ENCODE data around the gene TMEM239. TPM values are rescaled to one million over a fixed set of nuclear protein-coding genes. Genes with fewer than 3 reads are reported as not detected.

Gene TMEM239
- total and polyA plus RNA-seq, 2 of the 8 experiments (the other 6 are each of a cell fraction or from before 2014, with no cell fraction given) = not detected

GRCh38 chr20:2767768-2768631 is 48.2 kb upstream of the TMEM239 start:
- Histone ChIP-seq H2BK15ac (ENCODE audit: low read length) (no peak overlapping the region), H3K4me3 (ENCODE audit: extremely low read depth in 1 of 4, insufficient read depth in 2 of 4, low read depth in 3 of 4, low read length in 4 of 4) (no peak overlapping the region), H3K4ac (replicated peaks; ENCODE audit: insufficient read length, low read depth, low read length) (no peak overlapping the region), H2AFZ (ENCODE audit: low read length) (no peak overlapping the region), H4K5ac (ENCODE audit: insufficient read length, low read depth, low read length) (no peak overlapping the region), H4K91ac (replicated peaks; ENCODE audit: insufficient read length, low read length) (no peak overlapping the region), H3K14ac (ENCODE audit: insufficient read length) (no peak overlapping the region), H4K20me1 (replicated peaks in 1 of 2; ENCODE audit: control insufficient read depth in 1 of 2, insufficient read depth in 2 of 2, low read length in 2 of 2) (no peaks in the 10 kb centered on the region), H3K4me1 (replicated peaks in 1 of 4; ENCODE audit: control insufficient read depth in 3 of 4, insufficient read depth in 4 of 4, low read length in 3 of 4) (peaks cover 0 to 3% (median under 1%) of the 10 kb centered on the region in 4 experiments; a peak in 2 of 7 replicates), H3K27me3 (replicated peaks in 1 of 4; ENCODE audit: control insufficient read depth in 3 of 4, extremely low read depth in 1 of 4, insufficient read depth in 3 of 4, low read length in 3 of 4) (no peaks in the 10 kb centered on the region; a peak in 1 of 7 replicates), H3K9ac (replicated peaks in 1 of 4; ENCODE audit: extremely low read depth in 1 of 4, low read depth in 3 of 4, low read length in 3 of 4) (no peak overlapping the region), H3K23ac (ENCODE audit: insufficient read length) (no peak overlapping the region), H3K56ac (replicated peaks; ENCODE audit: insufficient read length, low read depth, low read length) (no peak overlapping the region), H4K8ac (ENCODE audit: extremely low read depth, insufficient read depth, low read length) (peak overlapping the region; percentile 35; the same call in 1 of the 2 replicates), H3K23me2 (ENCODE audit: low read depth, low read length) (no peaks in the 10 kb centered on the region; the same call in 1 of the 2 replicates), H2BK12ac (ENCODE audit: low read depth, low read length) (no peak overlapping the region), H3K79me1 (ENCODE audit: low read depth, low read length) (no peaks in the 10 kb centered on the region), H2BK120ac (replicated peaks; ENCODE audit: low read depth, low read length) (no peak overlapping the region), H3K27ac (ENCODE audit: low read depth, low read length) (no peak overlapping the region), H3K79me2 (ENCODE audit: control insufficient read depth in 1 of 2, insufficient read depth in 2 of 2, low read length in 2 of 2) (no peaks in the 10 kb centered on the region), H3K36me3 (ENCODE audit: control insufficient read depth in 2 of 4, insufficient read depth in 4 of 4, low read length in 3 of 4) (no peaks in the 10 kb centered on the region), H3K9me3 (ENCODE audit: insufficient read depth in 2 of 2, low read depth in 1 of 2, low read length in 1 of 2) (no peaks in the 10 kb centered on the region), H3K18ac (ENCODE audit: extremely low read depth, low read length) (no peak overlapping the region; the same call in 1 of the 2 replicates), H2AK5ac (ENCODE audit: low read depth, low read length) (no peak overlapping the region), H2BK5ac (ENCODE audit: low read depth, low read length) (no peak overlapping the region), H2BK20ac (ENCODE audit: low read length) (no peak overlapping the region), H3K4me2 (ENCODE audit: insufficient read depth in 1 of 2, low read depth in 2 of 2, low read length in 2 of 2) (no peak overlapping the region)
- DNase-seq (ENCODE audit: low read depth in 1 of 2, low spot score in 2 of 2) (no peak), FAIRE-seq (no peak)
- ChIA-PET POLR2A (ENCODE audit: partially characterized antibody) (interaction anchor here (1.1 to 1.5 kb wide), 3 partner anchors 25 to 113 kb away, joined by 3 read pairs; partner anchors contain the start of gene CPXM1), CTCF (ENCODE audit: partially characterized antibody) (interaction anchor here (0.7 to 6.5 kb wide), 8 partner anchors 9 to 286 kb away, joined by 3 to 43 read pairs (median 5); no protein-coding TSS in a partner anchor)
- WGBS, 2 experiments (ENCODE audit: extremely low coverage in 1 of 2, insufficient coverage in 1 of 2, insufficient read length in 1 of 2, insufficient replicate concordance in 2 of 2, low coverage in 1 of 2, low lambda C conversion rate in 2 of 2, missing lambda C conversion rate in 1 of 2) = 80% methylated on average over 14 of the region's 15 CpGs; no CpG with 5 or more reads in 1 of the 2 experiments
- TF ChIP-seq SIX5 (IDR thresholded peaks at IDR 0.05; ENCODE audit: low read depth, low read length) (no peak), CTCF (IDR thresholded peaks at IDR 0.05; ENCODE audit: control extremely low read depth in 1 of 3, insufficient read depth in 1 of 3, low read depth in 1 of 3, low read length in 3 of 3) (no peak), BACH1 (IDR thresholded peaks at IDR 0.05; ENCODE audit: low read length) (no peak), CBX8 (IDR thresholded peaks at IDR 0.05; ENCODE audit: borderline replicate concordance, low read depth, low read length) (no peak), YY1 (IDR thresholded peaks at IDR 0.05; ENCODE audit: low read depth, low read length) (no peak), CHD1 (IDR thresholded peaks at IDR 0.05; ENCODE audit: low read depth, low read length) (no peak), KDM4A (IDR thresholded peaks at IDR 0.05; ENCODE audit: low read depth, low read length, severe bottlenecking) (no peak), BRCA1 (IDR thresholded peaks at IDR 0.05; ENCODE audit: low read depth, low read length) (no peak), CEBPB (IDR thresholded peaks at IDR 0.05; ENCODE audit: low read depth, low read length) (no peak), CREB1 (IDR thresholded peaks at IDR 0.05) (no peak)

Data from H1 (cell line).